NCI-H2107 treated with DMSO at 0.1 percent for 48 hours (cell line): ENCODE data around the gene RXFP2.

ENCODE experiments used
- DNase-seq: peaks from one replicate; lab custom pipeline; 2025; ENCODE audit not compliant: unreplicated experiment; lab: John Stamatoyannopoulos, UW

The RXFP2 gene

DNA sequence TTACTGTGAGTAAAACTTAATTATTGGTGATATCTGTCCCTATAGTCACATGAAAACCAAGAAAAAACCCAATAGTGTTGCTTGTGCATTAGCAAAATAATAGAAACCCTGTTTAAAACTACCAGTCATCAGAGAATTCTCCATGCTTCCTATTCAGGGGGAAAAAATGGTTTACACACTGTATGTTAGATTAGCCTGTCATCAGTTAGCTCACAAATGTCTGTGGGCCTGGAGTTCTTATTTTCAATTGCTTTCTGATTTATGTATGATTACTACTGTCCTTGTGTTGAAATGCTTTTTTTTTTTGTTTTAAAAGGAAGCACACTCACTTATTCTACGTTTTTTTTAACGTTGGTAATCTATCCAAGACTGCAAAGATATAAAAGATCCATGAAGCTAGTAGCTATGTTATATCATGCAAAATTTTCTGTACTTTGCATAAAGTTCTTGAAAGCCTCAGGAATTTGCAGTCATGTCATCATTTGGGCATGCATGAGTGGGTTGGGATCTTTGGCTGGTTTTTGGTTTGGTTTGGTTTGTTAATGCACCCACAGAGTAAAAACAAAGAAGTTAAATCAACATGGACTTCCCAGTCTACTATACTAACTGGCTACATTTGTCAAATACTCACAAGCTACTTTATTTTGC is 25.9 kb downstream of the RXFP2 start:
- DNase-seq, result no peak

DNA sequence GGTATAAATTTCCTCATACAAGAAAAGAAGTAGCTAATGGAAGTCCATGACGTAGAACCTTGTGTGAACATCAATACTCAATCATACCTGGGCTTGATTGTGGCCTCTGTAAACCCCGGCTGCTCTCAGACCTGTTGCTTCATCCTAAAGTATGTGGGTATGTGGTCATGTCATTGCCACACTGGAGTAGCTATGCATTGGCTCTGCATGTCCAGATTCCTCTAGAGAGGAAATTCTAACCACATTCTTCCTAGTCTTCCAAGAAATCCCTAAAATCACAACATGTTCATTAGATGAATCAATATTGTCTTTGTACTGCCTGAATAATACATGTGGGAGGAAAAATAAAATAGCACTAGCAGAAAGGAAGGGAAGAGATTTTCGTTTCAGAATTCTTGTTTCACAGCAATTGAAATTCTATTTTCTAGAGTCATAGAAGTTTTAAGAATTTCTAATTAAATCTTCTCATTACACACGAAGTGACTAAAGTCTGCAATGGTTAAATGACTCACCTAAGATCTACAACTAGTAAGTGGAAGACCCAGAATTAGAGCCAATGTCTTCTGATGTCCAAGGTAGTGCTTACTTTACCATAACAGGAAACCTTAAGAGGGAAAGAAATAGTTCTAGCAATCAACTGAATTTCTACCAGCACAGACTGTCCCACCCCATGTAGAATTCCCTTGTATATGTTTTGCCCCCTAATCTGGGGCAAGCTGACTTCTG is 28.0 kb downstream of the RXFP2 start:
- no peak for DNase-seq

DNA sequence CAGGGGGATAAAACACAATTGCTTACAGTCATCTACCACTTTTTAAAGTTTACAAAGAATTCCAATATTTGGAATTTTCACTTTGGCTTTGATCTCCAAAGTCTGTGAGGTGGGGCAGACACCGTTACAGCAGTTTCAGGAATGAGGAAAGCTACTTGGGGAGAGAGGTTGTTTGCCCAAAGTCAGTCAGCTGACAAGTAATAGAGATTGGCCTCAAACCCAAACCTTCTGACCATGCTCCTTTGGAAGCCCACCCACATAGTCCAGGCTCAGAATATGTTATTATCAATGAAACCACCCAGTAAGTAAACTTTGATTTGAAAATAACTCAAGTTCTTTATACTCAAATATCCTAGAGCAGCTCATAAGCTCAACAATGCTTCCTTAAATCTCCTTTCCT is 29.0 kb downstream of the RXFP2 start:
- no peak for DNase-seq

DNA sequence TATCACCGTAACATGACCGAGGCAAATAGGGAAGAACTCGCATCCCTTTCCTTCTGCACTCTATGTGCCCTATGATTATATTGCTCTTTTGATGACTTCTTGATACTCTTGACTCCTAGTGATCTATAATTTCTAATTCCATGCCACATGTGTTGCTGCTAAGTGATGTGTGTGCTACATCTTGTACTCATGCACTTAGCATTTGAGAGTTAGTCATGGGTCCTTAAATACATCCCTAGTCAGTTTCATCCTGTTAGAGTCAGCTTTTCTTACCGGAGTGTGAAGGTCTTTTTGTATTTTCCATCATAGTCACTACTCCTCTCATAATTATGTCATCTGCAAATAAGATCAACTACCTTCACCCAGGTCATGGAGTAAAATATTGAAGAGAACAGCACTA is 30.2 kb downstream of the RXFP2 start:
- DNase-seq, result no peak

DNA sequence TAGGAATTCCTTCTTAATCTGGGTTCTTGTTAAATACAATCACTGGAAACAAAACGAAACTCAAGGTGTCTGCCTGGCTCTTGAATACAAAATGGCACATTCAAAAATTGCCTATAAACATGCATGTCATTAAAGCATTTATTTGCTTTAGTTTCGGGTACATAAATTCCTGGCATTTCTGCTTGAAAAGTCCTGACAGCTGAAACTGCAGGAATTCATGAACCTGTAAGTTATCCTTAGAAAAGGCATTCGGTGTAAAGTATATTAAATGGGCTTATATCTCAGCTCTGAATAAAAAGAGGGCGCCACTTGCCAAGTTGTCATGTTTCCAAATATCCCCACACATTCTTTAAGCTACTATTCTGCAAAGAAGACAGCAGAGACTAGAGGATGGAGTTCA is 32.9 kb downstream of the RXFP2 start:
- no peak for DNase-seq

DNA sequence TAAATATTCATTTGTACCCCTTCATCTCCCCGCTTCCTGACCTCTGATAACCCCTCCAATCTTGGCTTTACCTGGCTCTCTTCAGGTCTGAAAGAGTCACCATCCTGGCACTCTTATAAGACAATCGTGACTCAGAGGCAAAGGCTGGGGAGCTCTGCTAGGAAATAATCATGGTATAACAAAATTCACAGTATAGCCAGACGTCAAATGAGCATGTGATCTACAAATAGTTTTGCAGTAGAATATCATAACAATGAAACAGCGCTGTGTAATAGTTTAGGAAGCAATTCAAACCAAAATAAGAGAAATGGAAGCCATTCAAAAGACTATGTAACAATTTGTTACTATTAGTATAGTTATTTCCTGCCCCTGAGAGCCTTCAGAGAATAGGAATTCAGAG is 34.2 kb downstream of the RXFP2 start:
- no peak for DNase-seq

DNA sequence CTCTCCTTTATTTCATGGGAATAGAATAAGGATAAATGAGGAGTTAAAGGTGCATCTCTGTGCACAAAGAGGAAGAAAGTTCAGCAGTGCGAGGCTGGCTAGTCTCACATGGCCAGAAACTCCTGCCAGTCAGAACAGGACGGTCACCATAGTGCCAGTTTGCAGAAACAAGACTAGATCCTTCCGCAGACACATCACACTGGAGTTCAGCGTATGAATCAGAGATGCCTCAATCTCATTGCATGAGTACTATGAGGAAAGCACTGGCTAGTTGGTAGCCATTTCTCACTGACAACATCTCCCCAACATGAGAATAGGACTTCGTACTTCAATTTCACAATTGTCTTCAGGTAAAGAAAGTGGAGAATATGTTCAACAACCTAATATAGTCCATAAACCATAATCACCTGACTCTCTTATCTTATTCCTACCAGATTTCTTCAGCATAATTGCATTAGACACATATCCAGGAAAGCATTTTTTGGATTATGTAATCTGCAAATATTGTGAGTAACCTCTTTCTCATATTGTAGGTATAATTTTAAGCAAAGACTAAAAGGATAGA is 34.9 kb downstream of the RXFP2 start:
- no peak for DNase-seq

DNA sequence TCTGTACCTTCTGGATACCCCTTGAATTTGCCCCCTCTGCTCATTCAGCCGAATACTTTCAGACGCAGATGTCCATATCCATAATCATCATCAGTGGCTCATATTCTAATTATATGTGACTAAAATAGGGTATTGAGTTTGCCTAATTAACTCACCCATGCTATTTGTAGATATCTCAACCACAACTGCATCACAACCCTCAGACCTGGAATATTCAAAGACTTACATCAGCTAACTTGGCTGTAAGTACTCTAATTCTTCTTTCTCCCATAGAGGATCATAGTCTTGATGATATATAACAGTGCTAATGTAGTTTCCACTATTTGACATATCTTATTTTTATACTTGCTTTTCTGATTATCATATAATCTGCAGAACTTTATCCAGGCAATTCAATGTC is 35.8 kb downstream of the RXFP2 start:
- no peak for DNase-seq

DNA sequence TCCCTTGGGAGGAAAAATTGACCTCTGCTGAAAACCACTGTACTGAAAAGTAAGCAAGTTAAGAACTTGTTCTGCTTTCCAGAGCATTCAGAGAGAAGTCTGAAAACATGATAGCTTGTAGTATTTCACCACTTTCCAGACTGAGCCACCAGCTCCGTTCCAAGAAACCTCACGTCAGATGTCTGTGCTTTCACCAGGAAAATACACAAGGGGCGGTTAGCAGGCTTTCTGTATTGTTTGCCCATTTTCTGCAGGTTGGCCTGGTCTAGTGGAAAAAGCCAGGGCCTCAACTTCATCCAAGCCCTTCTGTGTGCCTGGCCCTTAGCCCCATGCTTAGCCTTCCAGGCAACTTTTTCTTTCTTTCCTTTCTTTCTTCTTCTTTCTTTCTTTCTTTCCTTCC is 36.4 kb downstream of the RXFP2 start:
- no peak for DNase-seq

DNA sequence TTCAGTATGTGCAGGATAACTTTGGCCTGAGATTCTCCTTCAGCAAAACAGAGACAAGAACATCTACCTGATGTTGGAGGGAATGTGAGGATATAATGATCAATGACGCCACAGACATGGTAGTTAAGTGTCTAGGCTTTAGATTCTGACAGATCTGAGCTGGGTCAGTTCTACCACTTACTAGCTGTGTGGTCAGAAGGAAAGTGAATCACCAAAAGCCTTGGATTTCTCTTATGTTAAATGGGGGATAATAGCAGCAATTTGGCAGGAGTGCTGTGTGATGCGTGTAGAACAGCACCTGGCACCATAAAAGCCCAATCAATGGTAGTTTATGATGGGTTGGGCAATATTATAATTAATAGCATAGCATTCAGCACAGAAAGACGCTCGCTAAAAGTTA is 41.7 kb downstream of the RXFP2 start:
- DNase-seq, result no peak

DNA sequence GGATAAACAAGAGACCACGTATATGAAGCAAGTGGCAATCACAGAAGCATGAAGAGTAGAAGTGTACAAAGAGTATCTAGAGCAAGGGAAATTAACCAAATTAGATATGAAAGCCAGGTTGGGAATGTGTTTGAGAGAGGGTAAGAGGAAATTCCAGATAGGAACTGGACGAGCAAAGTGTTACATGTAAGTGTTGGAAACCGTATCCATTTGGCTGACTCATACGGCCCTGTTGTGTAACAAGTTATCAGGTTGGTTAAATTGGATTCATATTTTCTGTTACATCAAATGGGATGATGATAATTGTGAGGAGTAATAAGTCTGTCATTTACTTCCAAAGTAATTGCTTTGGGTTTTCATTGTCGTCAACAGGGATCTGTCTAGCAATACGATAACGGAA is 46.7 kb downstream of the RXFP2 start:
- DNase-seq, result no peak

DNA sequence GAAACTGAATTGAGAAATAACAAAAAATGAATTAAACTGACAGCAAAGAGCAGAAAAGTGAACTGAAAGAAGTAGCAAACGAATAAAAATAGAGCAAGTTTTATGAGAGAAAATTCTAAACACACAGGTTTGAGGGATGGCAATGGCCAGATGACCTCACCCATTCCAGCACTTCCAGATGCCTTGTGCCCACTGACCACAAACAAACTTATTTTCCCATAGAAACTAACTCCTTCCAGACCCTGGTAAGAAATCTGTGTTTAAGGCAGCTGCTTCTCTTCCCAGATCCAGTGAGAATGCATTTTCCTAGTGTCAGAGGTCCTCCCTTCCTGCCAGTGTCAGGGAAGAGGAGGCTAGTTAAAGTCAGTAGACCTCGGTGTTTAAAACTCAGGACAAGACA is 51.7 kb downstream of the RXFP2 start:
- no peak for DNase-seq

DNA sequence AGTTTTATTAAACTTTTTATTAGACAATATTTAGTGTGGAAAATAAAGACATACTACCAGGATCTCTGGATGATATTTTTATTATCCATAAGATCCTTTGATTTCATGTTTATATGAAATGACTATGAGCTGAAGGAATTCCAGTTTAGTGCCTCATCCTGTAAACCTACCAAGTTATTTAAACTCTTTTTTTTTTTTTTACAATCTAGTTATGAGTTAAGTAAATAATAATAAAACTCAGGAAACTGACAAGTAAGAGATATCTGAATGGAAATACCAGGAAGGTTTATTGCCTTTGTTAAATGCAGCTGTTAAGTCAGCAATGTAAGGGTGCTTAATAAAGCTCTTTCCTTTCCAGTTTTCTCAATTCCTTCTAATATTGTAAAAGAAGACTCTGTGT is 53.9 kb downstream of the RXFP2 start:
- DNase-seq, result no peak

DNA sequence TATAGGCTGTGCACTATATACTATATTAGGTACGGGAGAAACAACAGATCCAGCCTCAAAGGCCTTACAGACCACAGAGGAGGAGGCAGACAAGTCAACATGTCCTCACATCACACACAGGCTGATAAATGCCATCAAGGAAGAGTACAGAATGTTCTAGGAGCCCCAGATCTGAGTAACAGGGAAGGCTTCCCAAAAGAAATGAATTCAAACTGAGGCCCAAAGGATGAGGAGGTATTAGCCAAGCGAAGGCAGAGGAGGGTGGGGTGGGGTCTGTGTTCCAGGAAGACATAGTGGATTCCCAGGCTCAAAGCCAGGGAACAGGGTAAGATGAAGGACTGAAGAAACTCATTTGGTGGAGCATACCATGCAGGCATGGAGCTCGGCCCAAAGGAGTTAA is 55.1 kb downstream of the RXFP2 start:
- no peak for DNase-seq

DNA sequence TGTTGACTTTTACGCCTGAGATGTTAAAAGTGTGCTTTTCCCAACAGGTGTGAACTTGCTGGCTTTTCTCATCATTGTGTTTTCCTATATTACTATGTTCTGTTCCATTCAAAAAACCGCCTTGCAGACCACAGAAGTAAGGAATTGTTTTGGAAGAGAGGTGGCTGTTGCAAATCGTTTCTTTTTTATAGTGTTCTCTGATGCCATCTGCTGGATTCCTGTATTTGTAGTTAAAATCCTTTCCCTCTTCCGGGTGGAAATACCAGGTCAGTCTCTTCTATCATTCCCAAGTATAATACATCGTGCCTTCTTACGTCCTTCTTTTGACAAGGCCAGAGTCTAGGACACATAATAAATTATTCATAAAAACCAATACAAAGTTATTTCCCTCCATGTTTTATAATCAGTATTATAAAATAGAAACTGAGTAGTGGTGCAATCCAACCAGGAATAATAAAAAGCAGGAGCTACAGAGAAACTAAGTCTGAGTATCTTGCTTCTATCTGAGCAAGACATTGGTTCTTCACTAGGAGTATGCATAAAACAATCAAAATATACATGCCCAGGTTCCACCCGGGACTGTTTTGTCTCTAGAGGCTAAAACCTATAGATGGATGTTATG is 57.9 kb downstream of the RXFP2 start:
- DNase-seq, result no peak

DNA sequence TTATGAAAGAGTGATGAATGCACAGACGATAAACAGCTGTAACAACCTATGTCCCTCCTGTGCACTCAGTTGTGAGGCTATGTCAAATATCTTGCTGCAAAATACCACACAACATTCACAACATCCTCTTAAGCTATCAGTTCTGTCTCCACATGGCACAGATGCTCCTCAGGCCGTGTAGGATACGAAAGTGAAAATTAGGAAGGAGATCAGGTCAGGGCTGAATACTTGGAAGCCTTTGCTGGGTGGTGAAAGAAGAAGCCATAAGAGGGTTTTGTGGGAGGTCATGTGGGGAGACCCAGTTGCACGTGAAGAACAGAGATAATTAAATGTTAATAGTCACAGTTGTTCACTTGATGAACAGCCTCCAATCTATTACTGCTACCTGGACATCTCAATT is 58.9 kb downstream of the RXFP2 start:
- no peak for DNase-seq

DNA sequence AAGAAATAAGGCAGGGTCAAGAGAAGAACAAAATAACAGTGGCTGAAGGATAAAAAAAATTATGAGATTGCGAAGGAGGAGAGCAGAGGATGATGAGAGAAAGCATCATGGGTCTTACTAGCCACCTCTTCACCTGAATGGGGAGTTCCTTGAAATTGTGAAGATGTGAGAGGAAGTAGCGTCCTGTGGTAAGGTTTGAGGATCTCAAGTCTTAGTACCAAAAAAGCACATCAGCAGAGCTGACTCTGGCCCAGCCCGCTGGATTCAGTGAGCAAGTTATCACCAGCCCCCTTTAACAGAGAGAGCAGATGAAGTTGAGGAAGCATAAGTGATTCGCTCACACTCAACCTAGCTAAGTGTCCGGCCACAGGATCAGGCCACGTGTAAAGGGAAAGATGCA is 61.8 kb downstream of the RXFP2 start:
- DNase-seq, result no peak

DNA sequence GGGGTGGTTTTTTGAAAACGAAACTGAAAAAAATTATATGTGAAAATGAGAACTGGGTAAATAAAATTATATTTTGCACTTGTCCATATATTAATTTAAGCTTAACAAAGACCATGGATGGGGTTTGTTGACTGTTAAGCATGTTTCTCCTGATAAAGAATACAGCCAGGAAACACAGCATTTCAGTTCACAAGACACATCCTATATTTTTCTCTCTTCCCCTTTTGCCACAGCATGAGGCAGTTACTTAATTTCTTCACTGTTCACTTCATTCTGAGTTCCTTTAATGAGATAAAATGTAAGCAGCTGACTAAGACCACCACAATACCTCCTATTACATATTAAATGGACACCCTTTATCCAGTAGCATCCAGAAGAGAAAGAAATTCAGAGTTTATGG is 64.0 kb downstream of the RXFP2 start:
- DNase-seq, result no peak

DNA sequence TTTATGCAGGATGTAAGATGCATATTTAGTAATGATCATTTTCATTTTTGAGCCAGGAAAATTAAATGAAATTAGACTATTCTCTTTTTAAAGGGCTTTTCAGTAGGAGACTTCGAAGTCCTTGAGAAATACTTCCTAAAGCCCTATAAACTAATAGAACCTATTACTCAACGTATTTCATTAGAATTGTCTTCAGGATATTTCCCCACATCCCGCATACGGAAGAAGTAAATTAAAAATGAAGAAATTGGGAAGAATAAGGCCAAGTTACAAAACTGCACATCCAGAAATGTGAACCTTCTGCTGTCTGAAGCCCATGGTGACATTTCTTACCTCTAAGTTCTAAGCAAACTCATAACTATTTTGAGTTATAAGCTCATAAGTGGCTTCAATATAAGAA is 66.5 kb downstream of the RXFP2 start:
- DNase-seq, result no peak

DNA sequence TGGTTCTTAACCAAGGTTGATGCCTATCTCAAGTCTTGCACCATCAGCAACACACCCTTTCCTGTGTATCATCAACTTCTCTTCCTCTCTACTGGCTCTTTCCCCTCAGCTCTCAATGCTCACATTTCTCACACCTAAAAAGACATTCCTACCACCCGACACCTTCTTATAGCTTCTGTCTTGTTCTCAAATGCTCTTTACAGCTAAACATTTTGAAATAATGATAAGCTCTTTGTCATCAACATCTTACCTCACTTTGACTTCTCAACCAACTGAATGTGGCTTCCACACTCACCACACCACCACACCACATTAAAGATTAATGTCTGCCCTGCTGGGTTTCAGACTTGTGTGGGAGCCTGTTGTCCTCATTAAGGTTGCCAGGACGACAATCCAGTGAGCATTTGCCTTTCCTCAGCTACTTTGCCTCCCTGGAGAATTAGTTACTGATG is 67.8 kb downstream of the RXFP2 start:
- no peak for DNase-seq

DNA sequence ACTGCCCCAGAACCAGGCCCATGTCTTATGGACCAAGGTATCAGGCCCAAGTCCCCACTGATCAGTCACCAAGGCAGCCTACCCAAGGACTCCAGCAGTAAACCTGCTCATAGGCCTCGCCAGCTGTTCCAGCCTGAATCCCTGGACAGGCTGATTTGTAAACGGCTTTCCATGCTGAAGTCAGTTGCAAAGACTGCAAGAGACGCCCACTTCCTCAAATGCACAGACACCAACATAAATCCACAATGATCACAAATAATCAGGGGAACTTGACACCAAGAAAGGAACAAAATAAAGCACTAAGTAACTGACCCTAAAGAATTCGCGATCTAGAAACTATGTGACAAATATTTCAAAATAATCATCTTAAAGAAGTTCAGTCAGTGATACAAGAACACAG is 75.2 kb downstream of the RXFP2 start:
- no peak for DNase-seq
